WTC11 (cell line): ENCODE data around the gene LCE2B.

ENCODE experiments used
- CBFB ChIP-seq: sonication (generic); formaldehyde crosslinking; IDR thresholded peaks from 2 replicates; pipeline ENCODE4 v1.8.1; 2022; ENCODE audit warnings: mild to moderate bottlenecking, low read depth, missing genetic modification reagents
- CTCF ChIP-seq: fragments of 200-600 bp; IDR thresholded peaks from 2 replicates; pipeline ENCODE4 v1.8.0; 2022; ENCODE audit warnings: antibody characterized with exemption
- ETV6 ChIP-seq: sonication (generic); formaldehyde crosslinking; IDR thresholded peaks from 2 replicates; pipeline ENCODE4 v1.8.1; 2022; ENCODE audit warnings: mild to moderate bottlenecking, missing genetic modification reagents
- JUN ChIP-seq: sonication (generic); formaldehyde crosslinking; IDR thresholded peaks from 2 replicates; pipeline ENCODE4 v1.8.0; 2023; ENCODE audit warnings: mild to moderate bottlenecking, missing genetic modification reagents
- KAT7 ChIP-seq: sonication (generic); formaldehyde crosslinking; IDR thresholded peaks from 2 replicates; pipeline ENCODE4 v1.8.1; 2023; ENCODE audit warnings: missing genetic modification reagents, mild to moderate bottlenecking, borderline replicate concordance
- NR2C2 ChIP-seq: sonication (generic); formaldehyde crosslinking; IDR thresholded peaks from 2 replicates; pipeline ENCODE4 v1.8.0; 2022; ENCODE audit warnings: mild to moderate bottlenecking, missing genetic modification reagents
- PRDM15 ChIP-seq: sonication (generic); formaldehyde crosslinking; IDR thresholded peaks from 2 replicates; pipeline ENCODE4 v1.8.0; 2022; ENCODE audit warnings: missing genetic modification reagents
- TEAD4 ChIP-seq: sonication (generic); formaldehyde crosslinking; IDR thresholded peaks from 2 replicates; pipeline ENCODE4 v1.8.0; 2022; ENCODE audit warnings: mild to moderate bottlenecking, missing genetic modification reagents
- ZBTB21 ChIP-seq: sonication (generic); formaldehyde crosslinking; IDR thresholded peaks from 2 replicates; pipeline ENCODE4 v1.8.1; 2023; ENCODE audit warnings: mild to moderate bottlenecking, missing genetic modification reagents, borderline replicate concordance
- ZNF121 ChIP-seq: sonication (generic); formaldehyde crosslinking; IDR thresholded peaks from 2 replicates; pipeline ENCODE4 v1.8.0; 2023; ENCODE audit warnings: missing genetic modification reagents
- ZNF138 ChIP-seq: sonication (generic); formaldehyde crosslinking; conservative IDR thresholded peaks from 2 replicates; pipeline ENCODE4 v1.8.1; 2022; ENCODE audit warnings: mild to moderate bottlenecking, moderate library complexity, missing genetic modification reagents
- TF ChIP-seq, protein P1 (sequence below): fragments of 250-450 bp; sonication (Bioruptor Pico); IDR thresholded peaks from 2 replicates; pipeline ENCODE4 v2.1.2; 2022; ENCODE audit warnings: mild to moderate bottlenecking, moderate library complexity

- no peak for TF ChIP-seq CTCF
- TF ChIP-seq JUN (CRISPR knock-in tag) = no peak
- no peak for TF ChIP-seq TEAD4 (CRISPR knock-in tag)
- no peak for TF ChIP-seq NR2C2 (CRISPR knock-in tag)
- TF ChIP-seq ZBTB21 (CRISPR knock-in tag) = no peak
- no peak for TF ChIP-seq ETV6
- TF ChIP-seq, protein P1, sequence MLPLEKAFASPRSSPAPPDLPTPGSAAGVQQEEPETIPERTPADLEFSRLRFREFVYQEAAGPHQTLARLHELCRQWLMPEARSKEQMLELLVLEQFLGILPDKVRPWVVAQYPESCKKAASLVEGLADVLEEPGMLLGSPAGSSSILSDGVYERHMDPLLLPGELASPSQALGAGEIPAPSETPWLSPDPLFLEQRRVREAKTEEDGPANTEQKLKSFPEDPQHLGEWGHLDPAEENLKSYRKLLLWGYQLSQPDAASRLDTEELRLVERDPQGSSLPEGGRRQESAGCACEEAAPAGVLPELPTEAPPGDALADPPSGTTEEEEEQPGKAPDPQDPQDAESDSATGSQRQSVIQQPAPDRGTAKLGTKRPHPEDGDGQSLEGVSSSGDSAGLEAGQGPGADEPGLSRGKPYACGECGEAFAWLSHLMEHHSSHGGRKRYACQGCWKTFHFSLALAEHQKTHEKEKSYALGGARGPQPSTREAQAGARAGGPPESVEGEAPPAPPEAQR (CRISPR knock-in tag) = no peak
- no peak for TF ChIP-seq PRDM15 (CRISPR knock-in tag)
- TF ChIP-seq CBFB (CRISPR knock-in tag) = no peak
- no peak for TF ChIP-seq ZNF138 (CRISPR knock-in tag)
- no peak for TF ChIP-seq KAT7 (CRISPR knock-in tag)
- no peak for TF ChIP-seq ZNF121 (CRISPR knock-in tag)
Observed at GRCh38 chr1:152640351-152640750, 45.6 kb upstream of the LCE2B start.
